ENCODE data around the gene USP14.

- TF ChIP-seq POLR2A (IDR thresholded peaks at IDR 0.05; ENCODE audit: low read length) (no peak), GATA1 (IDR thresholded peaks at IDR 0.05; ENCODE audit: low read depth, low read length) (no peak)
Observed at GRCh38 chr18:261398-262073, 103.2 kb downstream of the USP14 start.

Measured in erythroblast (primary cell).